H1 (cell line): Measurements from ENCODE around the gene COL28A1. TPM values are rescaled to one million over a fixed set of nuclear protein-coding genes. Genes with fewer than 3 reads are reported as not detected.

Source experiments
- BACH1 ChIP-seq: IDR thresholded peaks from 2 replicates; pipeline ENCODE4 v1.6.1; 2012; ENCODE audit warnings: low read length, improper control_type of control experiment
- CHD2 ChIP-seq: IDR thresholded peaks from 2 replicates; pipeline ENCODE4 v1.6.1; 2012; ENCODE audit warnings: low read length, improper control_type of control experiment
- EZH2 ChIP-seq: fragments of 200-600 bp; sonication (generic); IDR thresholded peaks from 2 replicates; pipeline ENCODE4 v1.7.1; 2012; ENCODE audit warnings: low read depth, mild to moderate bottlenecking, moderate library complexity, low read length, inconsistent platforms; ENCODE audit not compliant: severe bottlenecking
- GTF2F1 ChIP-seq: IDR thresholded peaks from 2 replicates; pipeline ENCODE4 v1.6.1; 2012; ENCODE audit warnings: low read depth, low read length, improper control_type of control experiment, borderline replicate concordance
- KDM1A ChIP-seq: fragments of 200-600, 300-600 bp; sonication (generic); IDR thresholded peaks from 2 replicates; pipeline ENCODE4 v1.7.1; 2016; ENCODE audit warnings: mild to moderate bottlenecking, low read length, borderline replicate concordance
- KDM4A ChIP-seq: IDR thresholded peaks from one replicate; pipeline ENCODE4 v1.7.1; 2012; ENCODE audit warnings: low read depth, mild to moderate bottlenecking, moderate library complexity, low read length, inconsistent platforms; ENCODE audit not compliant: severe bottlenecking
- RXRA ChIP-seq: IDR thresholded peaks from 2 replicates; pipeline ENCODE4 v1.6.1; 2011; ENCODE audit warnings: low read depth, mild to moderate bottlenecking, low read length, moderate library complexity; ENCODE audit not compliant: insufficient read depth
- SP2 ChIP-seq: IDR thresholded peaks from 2 replicates; pipeline ENCODE4 v1.6.1; 2012; ENCODE audit warnings: mild to moderate bottlenecking, low read length, inconsistent platforms
- SP4 ChIP-seq: IDR thresholded peaks from 2 replicates; pipeline ENCODE4 v1.6.1; 2012; ENCODE audit warnings: low read length, inconsistent platforms
- TAF1 ChIP-seq: IDR thresholded peaks from 2 replicates; pipeline ENCODE4 v1.6.1; 2011; ENCODE audit warnings: mild to moderate bottlenecking, low read depth, low read length
- TAF7 ChIP-seq: optimal IDR thresholded peaks from 2 replicates; pipeline ENCODE3; 2011; ENCODE audit warnings: low read depth, mild to moderate bottlenecking, inconsistent platforms, low read length, moderate library complexity, borderline replicate concordance
- ZNF274 ChIP-seq: IDR thresholded peaks from 2 replicates; pipeline ENCODE4 v1.7.0; 2012; ENCODE audit warnings: low read length, borderline replicate concordance; ENCODE audit errors: extremely low read depth
- polyA plus RNA-seq, 7 experiments: library from polyadenylated mRNA; depleted of rRNA in 3 of 7; stranded (reverse) in 5 of 7; unstranded in 2 of 7; fragments of >200 nt in 5 of 7; fragments of 200-250 nt in 2 of 7; gene quantifications; 1 replicate in 5 of 7; 2 replicates in 1 of 7; 4 replicates in 1 of 7; pipeline versions ENCODE4 v1.2.1 to v1.2.3, GENCODE V29; 2011 to 2013; ENCODE audit warnings: missing spikeins in 2 of 7, mixed read lengths in 2 of 7
- total RNA-seq: library from RNA; stranded (reverse); fragmentation: NEBNext Ultra II Directional; extraction: Animal tissue kit (Norgen Biotek cat#: 25700); gene quantifications from 2 replicates; pipeline ENCODE4 v1.2.1, GENCODE V29; 2021
- TF ChIP-seq, protein P1 (sequence below): fragments of 300-600 bp; sonication (generic); IDR thresholded peaks from 2 replicates; pipeline ENCODE4 v1.7.1; 2012; ENCODE audit warnings: low read length, moderate library complexity, mild to moderate bottlenecking, inconsistent platforms; ENCODE audit not compliant: insufficient replicate concordance

The COL28A1 gene
- total and polyA plus RNA-seq, 2 of the 8 experiments (the other 6 are each of a cell fraction or from before 2014, with no cell fraction given): 0.22 to 0.38 TPM

DNA sequence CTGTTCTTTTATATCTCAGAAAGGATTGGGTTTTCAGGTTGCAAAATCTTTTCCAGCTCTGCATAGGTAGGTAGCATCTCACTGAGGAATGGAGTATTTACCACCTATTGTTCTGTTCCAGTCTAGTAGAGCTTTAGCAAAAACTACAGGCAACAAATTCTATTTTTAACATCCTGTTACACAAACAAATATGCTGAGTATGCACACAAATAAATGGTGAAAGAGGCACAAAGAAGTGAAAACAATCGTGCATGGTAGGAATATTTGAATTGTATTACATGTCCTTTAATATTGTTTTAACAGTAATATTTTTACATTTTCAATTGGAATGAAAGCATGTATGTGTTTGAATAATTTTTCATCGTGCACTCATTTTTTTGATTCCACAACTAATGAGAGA lies 16.5 kb upstream of the COL28A1 start (continued):
- TF ChIP-seq, protein P1, sequence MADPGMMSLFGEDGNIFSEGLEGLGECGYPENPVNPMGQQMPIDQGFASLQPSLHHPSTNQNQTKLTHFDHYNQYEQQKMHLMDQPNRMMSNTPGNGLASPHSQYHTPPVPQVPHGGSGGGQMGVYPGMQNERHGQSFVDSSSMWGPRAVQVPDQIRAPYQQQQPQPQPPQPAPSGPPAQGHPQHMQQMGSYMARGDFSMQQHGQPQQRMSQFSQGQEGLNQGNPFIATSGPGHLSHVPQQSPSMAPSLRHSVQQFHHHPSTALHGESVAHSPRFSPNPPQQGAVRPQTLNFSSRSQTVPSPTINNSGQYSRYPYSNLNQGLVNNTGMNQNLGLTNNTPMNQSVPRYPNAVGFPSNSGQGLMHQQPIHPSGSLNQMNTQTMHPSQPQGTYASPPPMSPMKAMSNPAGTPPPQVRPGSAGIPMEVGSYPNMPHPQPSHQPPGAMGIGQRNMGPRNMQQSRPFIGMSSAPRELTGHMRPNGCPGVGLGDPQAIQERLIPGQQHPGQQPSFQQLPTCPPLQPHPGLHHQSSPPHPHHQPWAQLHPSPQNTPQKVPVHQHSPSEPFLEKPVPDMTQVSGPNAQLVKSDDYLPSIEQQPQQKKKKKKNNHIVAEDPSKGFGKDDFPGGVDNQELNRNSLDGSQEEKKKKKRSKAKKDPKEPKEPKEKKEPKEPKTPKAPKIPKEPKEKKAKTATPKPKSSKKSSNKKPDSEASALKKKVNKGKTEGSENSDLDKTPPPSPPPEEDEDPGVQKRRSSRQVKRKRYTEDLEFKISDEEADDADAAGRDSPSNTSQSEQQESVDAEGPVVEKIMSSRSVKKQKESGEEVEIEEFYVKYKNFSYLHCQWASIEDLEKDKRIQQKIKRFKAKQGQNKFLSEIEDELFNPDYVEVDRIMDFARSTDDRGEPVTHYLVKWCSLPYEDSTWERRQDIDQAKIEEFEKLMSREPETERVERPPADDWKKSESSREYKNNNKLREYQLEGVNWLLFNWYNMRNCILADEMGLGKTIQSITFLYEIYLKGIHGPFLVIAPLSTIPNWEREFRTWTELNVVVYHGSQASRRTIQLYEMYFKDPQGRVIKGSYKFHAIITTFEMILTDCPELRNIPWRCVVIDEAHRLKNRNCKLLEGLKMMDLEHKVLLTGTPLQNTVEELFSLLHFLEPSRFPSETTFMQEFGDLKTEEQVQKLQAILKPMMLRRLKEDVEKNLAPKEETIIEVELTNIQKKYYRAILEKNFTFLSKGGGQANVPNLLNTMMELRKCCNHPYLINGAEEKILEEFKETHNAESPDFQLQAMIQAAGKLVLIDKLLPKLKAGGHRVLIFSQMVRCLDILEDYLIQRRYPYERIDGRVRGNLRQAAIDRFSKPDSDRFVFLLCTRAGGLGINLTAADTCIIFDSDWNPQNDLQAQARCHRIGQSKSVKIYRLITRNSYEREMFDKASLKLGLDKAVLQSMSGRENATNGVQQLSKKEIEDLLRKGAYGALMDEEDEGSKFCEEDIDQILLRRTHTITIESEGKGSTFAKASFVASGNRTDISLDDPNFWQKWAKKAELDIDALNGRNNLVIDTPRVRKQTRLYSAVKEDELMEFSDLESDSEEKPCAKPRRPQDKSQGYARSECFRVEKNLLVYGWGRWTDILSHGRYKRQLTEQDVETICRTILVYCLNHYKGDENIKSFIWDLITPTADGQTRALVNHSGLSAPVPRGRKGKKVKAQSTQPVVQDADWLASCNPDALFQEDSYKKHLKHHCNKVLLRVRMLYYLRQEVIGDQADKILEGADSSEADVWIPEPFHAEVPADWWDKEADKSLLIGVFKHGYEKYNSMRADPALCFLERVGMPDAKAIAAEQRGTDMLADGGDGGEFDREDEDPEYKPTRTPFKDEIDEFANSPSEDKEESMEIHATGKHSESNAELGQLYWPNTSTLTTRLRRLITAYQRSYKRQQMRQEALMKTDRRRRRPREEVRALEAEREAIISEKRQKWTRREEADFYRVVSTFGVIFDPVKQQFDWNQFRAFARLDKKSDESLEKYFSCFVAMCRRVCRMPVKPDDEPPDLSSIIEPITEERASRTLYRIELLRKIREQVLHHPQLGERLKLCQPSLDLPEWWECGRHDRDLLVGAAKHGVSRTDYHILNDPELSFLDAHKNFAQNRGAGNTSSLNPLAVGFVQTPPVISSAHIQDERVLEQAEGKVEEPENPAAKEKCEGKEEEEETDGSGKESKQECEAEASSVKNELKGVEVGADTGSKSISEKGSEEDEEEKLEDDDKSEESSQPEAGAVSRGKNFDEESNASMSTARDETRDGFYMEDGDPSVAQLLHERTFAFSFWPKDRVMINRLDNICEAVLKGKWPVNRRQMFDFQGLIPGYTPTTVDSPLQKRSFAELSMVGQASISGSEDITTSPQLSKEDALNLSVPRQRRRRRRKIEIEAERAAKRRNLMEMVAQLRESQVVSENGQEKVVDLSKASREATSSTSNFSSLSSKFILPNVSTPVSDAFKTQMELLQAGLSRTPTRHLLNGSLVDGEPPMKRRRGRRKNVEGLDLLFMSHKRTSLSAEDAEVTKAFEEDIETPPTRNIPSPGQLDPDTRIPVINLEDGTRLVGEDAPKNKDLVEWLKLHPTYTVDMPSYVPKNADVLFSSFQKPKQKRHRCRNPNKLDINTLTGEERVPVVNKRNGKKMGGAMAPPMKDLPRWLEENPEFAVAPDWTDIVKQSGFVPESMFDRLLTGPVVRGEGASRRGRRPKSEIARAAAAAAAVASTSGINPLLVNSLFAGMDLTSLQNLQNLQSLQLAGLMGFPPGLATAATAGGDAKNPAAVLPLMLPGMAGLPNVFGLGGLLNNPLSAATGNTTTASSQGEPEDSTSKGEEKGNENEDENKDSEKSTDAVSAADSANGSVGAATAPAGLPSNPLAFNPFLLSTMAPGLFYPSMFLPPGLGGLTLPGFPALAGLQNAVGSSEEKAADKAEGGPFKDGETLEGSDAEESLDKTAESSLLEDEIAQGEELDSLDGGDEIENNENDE: no peak
- TF ChIP-seq SP2: no peak
- no peak for TF ChIP-seq ZNF274
- no peak for TF ChIP-seq CHD2
- TF ChIP-seq BACH1: no peak
- TF ChIP-seq GTF2F1: no peak
- no peak for TF ChIP-seq EZH2
- no peak for TF ChIP-seq TAF7
- no peak for TF ChIP-seq RXRA
- no peak for TF ChIP-seq KDM1A
- no peak for TF ChIP-seq KDM4A
- TF ChIP-seq TAF1: no peak
- TF ChIP-seq SP4: no peak
